Lower leg skin (tissue), 3 donors: ENCODE data around the gene HSD17B12.

Source experiments
- CTCF ChIP-seq, 3 donors: fragments of 450-650 bp; IDR thresholded peaks; one replicate each; pipeline ENCODE4 v1.5.1; 2016; ENCODE audit warnings: antibody characterized with exemption in 3 of 3, mild to moderate bottlenecking in 3 of 3, moderate library complexity in 2 of 3
- POLR2A ChIP-seq, 2 donors: fragments of 450-650 bp; IDR thresholded peaks; one replicate each; pipeline ENCODE4 v1.6.1; 2016 to 2017; ENCODE audit warnings: antibody characterized with exemption in 2 of 2, mild to moderate bottlenecking in 1 of 2, moderate library complexity in 1 of 2

DNA sequence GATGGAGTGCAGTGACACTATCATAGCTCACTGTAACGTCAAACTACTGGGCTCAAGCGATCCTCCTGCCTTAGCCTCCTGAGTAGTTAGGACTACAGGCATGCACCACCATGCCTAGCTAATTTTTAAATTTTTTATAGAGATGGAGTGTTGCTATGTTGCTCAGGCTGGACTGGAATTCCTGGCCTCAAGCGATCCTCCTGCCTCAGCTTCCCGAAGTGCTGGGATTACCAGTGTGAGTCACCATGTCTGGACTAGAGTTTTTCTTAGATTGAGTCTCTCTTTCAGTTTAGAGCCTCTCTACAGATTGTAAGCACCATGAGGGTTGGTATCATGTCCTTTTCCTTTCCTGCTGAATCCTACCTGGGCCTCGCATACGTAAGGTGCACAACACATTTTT is 142.8 kb downstream of the HSD17B12 start:
- no peak for TF ChIP-seq CTCF (IDR thresholded peaks at IDR 0.05)
- TF ChIP-seq POLR2A (IDR thresholded peaks at IDR 0.05), result no peak
